AG10803 (cell line): ENCODE measurements around the gene DENND5B.
"Not testable (repeated sequence)": the region's sequence is repeated elsewhere in the genome, so short reads cannot be mapped to it uniquely, and the experiment has no call there.

ENCODE experiments used
- DNase-seq: peaks from one replicate; pipeline ENCODE4 v3.0.0; 2010; ENCODE audit warnings: low read depth
- H3K4me3 ChIP-seq: 2 replicates; pipeline ENCODE4 v1.5.1; 2011; ENCODE audit warnings: mild to moderate bottlenecking, low read length, control low read depth
- TF ChIP-seq, protein P1 (sequence below): conservative IDR thresholded peaks from 2 replicates; pipeline ENCODE4 v1.5.1; 2011; ENCODE audit warnings: mild to moderate bottlenecking, low read length, control low read depth, inconsistent platforms

DENND5B gene

DNA sequence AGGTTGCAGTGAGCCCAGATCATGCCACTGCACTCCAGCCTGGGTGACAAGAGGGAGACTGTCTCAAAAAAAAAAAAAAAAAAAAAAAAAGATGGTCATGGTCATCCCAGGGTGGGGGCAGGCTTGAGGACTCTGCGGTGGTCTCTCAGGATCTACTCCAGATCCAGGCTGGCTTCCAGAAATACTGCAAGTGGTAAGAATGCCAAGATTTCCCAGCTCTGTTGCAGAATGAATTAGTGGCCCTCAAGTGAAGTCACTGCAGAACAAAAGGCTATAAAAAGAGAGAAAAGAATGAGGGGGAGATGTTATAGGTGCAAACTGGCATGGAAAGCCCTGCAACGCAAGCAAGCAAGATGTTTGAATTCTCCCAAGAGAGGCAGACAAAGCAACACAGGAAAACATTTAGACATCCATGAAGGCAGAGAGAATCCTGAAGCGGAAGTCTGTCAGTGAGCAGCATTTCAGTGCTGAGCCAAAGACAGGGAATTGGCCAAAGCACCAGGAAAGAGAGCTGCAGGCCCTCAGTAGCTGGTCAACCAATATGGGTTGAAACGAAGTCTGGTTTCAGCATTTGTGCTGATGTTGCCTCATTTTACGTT, 36.6 kb upstream of the DENND5B start:
- DNase-seq: no peak
- TF ChIP-seq, protein P1, sequence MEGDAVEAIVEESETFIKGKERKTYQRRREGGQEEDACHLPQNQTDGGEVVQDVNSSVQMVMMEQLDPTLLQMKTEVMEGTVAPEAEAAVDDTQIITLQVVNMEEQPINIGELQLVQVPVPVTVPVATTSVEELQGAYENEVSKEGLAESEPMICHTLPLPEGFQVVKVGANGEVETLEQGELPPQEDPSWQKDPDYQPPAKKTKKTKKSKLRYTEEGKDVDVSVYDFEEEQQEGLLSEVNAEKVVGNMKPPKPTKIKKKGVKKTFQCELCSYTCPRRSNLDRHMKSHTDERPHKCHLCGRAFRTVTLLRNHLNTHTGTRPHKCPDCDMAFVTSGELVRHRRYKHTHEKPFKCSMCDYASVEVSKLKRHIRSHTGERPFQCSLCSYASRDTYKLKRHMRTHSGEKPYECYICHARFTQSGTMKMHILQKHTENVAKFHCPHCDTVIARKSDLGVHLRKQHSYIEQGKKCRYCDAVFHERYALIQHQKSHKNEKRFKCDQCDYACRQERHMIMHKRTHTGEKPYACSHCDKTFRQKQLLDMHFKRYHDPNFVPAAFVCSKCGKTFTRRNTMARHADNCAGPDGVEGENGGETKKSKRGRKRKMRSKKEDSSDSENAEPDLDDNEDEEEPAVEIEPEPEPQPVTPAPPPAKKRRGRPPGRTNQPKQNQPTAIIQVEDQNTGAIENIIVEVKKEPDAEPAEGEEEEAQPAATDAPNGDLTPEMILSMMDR: no peak

DNA sequence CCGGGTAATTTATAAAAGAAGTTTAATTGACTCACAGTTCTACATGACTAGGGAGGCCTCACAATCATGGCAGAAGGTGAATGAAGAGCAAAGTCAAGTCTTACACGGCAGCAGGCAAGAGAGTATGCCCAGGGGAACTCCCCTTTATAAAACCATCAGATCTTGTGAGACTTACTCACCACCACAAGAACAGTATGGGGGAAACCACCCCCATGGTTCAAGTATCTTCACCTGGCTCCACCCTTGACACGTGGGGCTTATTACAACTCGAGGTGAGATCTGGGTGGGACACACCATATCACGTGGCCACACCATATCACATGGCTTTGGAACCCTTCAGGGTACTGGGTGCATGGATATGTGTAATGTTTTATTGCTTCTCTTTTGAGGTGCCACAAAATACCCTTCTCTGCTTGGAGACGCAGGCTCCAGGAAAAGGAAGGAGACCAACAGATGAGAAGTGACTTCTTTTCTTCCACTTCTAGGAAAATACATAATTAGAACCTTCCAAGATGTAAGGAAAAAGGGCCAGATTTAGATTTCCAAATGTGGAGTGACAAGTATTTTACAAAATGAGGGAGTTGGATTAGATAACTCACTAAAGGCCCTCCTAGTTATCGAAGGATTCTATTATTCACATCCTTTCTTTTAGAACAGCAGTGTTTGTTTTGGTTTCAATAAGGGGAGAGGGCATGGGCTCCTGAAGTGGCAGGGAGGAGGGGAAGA, 35.5 kb upstream of the DENND5B start:
- TF ChIP-seq, protein P1: no peak
- DNase-seq: no peak
- H3K4me3 ChIP-seq: no peak overlapping the region

More for the DNA sequence above, 36.6 kb upstream of the DENND5B start:
- no peak overlapping the region for H3K4me3 ChIP-seq

DNA sequence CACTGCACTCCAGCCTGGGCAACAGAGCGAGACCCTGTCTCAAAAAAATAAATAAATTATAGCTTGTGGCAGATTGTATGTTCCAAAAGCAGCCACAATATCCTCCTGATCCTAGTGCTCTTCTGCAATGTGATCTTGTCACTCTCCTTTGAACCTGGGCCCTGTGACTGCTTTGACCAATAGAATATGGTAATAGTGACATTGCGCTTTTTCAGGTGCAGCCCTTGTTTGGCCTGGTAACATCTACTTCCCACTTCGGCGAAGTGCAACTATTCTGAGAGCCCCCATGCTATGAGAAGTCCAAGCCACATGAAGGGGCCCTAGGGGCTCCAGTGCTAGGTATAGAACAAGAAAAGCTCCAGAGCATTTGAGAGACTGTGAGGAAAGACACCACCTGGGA, 31.1 kb upstream of the DENND5B start:
- H3K4me3 ChIP-seq: no peak overlapping the region
- no peak for DNase-seq
- TF ChIP-seq, protein P1: no peak

DNA sequence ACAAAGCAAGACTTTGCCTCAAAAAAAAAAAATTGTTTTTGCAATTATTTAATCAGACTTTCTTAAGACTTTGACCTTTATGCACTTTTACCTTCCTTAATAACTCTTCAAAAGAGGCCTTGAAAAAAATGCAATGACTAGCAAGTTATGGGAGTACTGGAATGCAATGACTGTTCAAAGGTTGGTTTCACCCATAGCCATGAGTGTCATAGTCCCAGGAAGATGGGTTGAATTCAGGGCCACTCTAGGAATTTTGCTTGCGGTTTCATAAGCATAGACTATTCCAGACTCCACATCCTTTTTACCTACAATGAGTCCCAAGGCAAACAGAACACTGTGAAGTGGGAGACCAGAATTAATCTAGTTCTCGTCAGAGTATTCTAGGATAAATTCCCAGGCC, 29.4 kb upstream of the DENND5B start:
- H3K4me3 ChIP-seq: no peak overlapping the region
- peak; percentile 25 for DNase-seq
- TF ChIP-seq, protein P1: no peak

DNA sequence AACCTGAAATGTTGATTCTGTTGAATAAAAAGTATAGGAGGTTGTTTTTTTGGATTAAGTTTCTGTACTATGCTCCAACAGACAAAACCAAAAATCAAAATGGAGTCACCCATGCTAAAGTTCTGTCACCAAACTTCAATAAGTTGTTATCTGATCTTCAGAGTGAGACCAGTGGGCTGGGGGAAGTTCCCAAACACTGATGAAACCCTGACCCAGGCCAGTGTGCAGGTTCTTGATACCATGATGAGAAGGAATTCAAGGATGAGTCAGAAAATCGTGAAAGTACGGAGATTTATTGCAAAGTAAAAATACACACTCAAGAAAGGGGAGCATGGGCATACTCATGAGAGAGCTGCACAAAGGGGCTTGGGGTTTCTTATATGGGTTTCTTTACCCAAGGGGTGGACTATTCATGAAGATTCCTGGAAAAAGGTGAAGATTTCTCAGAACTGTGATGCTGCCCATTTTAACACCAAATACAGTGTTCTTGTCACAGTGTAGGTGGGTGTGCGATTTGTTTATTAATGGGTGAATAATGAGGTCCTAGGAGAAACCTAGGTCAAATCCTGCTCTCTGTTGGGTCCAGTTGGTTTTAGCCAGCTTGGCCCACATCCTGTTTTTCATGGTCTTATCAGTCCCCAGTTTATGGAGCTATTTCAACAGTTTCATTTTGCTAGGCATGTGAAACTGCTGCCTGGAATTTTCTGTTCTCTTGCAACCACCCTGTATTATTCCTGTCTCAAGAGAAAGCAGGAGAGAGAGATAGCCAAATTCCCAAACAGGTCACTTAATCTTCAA, 27.5 kb upstream of the DENND5B start:
- no peak overlapping the region for H3K4me3 ChIP-seq
- TF ChIP-seq, protein P1: no peak
- DNase-seq: peak; percentile 6

DNA sequence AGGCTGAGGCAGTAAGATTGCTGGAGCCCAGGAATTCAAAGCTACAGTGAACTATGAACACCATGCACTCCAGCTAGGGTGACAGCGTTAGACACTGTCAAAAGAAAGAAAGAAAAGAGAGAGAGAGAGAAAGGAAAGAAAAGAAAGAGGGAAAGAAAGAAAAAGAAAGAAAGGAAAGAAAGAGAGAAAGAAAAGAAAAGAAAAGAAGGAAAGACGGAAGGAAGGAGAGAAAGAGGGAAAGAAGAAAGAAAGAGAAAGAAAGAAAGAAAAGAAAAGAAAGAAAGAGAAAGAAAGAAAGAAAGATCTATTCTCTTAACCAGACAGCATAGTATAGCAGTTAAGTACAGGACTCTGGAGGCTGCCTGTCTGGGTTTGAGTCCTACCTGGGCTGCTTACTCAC, 21.9 kb upstream of the DENND5B start:
- no peak for DNase-seq
- H3K4me3 ChIP-seq: no peak overlapping the region
- TF ChIP-seq, protein P1: no peak

DNA sequence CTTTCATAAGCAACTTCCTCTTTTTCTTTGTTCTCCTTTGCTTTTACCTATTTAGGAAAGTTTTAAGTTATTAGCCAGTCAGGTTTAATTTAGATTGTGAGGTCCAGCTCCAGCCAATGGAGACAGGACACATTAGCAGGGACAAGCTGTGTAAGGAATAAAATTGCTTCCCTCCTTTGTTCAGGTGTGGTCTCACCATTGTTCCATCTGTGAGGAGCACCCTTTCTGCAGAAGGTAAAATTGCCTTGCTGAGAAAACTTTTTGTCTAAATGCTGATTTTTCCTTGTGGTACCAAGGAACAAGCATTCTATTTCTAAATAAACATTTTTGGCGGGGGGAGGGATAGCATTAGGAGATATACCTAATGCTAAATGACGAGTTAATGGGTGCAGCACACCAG, 17.4 kb upstream of the DENND5B start:
- DNase-seq, H3K4me3 ChIP-seq: not testable (repeated sequence)
